ENCODE measurements around the gene CR1L.

- TF ChIP-seq POLR2AphosphoS5 (IDR thresholded peaks at IDR 0.05; ENCODE audit: low read depth, low read length), result no peak
- no peak for TF ChIP-seq REST (IDR thresholded peaks at IDR 0.05; ENCODE audit: insufficient read depth in 1 of 2, low read depth in 2 of 2, low read length in 2 of 2)
- TF ChIP-seq SIN3A (IDR thresholded peaks at IDR 0.05; ENCODE audit: borderline replicate concordance, insufficient read depth, low read length), result no peak
Observed at GRCh38 chr1:207745285-207745684, 100.4 kb downstream of the CR1L start.
